Measurements from ENCODE around the gene PJVK.
"Not testable (repeated sequence)": the region's sequence is repeated elsewhere in the genome, so short reads cannot be mapped to it uniquely, and the experiment has no call there.

PJVK gene

DNA sequence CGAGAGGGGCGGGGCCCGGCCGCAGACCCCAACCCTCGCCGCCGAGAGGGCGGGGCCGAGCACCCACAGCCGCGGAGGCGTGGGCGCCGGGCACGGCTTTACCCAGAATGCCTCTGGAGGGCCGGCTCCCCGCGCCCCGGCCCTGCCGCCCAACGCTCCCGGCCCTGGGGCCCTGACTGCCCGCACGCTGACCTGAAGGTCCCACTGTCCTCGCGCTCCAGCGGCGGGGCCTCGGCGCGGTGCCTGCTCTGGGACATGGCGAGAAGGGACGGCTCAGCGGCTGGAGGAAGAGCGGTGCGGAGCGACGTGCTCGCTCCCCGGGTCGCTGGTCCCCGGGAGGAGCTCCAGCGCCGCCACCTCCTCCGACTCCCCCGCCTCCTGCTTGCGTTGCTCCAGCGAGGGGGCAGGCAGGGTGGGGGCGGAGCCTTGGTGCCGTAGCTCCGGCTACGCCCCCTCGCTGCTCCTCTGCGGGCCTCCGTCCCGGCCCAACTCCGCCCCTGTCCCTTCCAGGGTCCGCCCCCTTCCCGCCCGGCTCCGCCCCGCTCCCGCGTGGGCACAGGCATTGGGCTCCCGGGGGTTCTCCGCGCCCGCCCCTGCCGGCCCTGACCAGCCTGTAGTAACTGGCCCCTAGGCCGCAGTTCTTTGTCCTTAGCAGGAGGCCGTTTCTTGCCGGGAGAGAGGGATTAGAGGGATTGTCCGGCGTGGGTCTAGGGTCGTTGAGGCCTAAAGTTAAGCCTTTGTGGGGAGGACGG is at the start of gene PJVK, which contains the start of gene PRKRA:
Gene PJVK, plus strand, starts transcription at position 605 of the 752 bp plus-strand sequence. CDS start 2,032 bp downstream, outside the sequence.
Gene PRKRA, minus strand, starts transcription at position 402 of the 752 bp plus-strand sequence. Its CDS starts 145 bp downstream, at position 257.
- peak within 1 kb of the TSS; percentile 86 for H3K27ac ChIP-seq
- peak; percentile 78 for DNase-seq (ENCODE audit: low read depth, low spot score)

DNA sequence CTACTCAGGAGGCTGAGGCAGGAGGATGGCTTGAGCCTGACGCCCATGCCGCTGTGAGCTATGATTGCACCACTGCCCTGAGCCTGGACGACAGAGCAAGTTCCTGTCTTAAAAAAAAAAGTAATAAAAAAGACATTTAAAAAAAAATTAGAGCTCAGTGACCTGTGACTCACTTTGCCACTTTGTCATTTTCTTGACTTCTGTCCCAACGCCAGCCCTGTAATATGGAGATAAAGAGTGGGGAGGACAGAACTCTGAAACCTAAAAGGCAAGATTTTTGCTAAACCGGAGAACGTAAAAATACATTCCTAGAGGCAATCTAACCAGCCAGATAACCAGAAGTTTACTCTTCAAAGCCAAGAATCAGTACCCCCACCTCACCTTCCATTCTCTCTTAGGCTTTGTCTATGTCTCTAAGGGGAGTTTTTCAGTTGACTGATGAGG is 49.2 kb upstream of the PJVK start:
- DNase-seq (ENCODE audit: low read depth, low spot score), result no peak
- no peak overlapping the region for H3K27ac ChIP-seq

DNA sequence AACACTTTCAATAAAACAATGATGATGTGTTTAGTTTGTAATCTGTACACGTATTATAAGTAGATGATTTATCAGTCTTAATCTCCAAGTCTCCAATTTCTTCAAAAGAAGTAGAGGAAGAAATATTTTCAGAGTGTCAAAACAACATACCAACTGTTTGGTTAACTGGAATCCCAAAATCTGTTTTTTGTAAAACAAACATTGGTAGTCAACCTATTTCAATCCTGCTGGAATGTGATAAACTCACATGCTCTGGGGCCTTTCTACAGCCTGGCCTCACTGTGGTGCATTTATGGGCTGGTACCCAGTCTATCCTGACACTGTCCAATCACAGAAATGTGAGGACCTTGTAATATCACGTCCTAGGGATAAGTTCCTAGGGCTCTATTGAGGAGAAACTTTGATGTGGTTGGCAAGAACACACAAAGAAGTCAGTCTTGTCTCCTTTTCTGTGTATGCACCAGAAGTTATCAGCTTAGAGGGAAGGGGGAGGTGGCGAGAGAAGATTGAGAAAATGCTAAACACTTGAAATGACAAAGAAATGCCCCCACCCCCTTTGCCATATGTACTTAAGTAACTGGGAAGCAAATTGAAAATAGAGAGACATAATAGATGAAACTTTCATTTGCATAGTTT is 47.4 kb upstream of the PJVK start:
- DNase-seq (ENCODE audit: low read depth, low spot score), result no peak
- H3K27ac ChIP-seq, result no peak overlapping the region

- no peak for DNase-seq (ENCODE audit: low read depth, low spot score)
- no peak overlapping the region for H3K27ac ChIP-seq
Observed at GRCh38 chr2:178404368-178404767, 46.8 kb upstream of the PJVK start.

DNA sequence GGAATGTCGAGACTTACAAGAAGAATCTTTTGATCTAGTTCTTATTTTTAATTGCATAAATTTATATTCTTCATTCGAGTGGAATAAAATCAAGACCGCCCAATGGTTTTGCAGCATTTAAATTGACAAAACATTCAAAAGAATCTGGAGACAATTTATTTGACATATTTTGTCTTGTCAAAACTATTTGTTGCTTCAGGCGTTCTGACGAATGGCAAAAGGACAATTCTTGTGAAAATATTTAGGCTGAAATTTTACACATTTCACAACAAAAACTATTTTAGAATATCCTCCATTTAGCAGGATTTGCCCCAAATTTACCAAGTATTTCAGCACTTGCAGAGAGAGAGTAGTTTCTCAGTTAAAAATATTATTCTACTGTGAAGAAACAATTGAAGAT is 41.9 kb upstream of the PJVK start:
- no peak overlapping the region for H3K27ac ChIP-seq
- no peak for DNase-seq (ENCODE audit: low read depth, low spot score)

DNA sequence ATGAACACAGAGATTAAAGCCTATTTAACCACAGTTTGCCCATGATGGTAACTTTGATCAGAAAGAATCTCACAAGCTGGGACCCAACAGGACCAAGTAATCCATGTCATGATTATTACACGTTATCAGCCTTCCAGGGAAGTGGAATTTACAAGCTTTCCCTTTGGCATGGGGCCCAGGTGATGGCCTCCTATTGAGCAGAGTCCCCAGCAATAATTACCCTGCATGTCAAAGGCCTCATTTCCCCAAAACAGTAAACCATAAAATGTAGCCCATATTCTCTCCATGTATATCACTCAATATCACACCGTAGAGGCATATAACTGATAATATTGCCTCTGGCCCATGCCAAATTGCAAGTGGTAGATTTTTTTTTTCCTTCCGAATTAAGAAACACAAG is 39.1 kb upstream of the PJVK start:
- no peak overlapping the region for H3K27ac ChIP-seq
- DNase-seq (ENCODE audit: low read depth, low spot score), result no peak

DNA sequence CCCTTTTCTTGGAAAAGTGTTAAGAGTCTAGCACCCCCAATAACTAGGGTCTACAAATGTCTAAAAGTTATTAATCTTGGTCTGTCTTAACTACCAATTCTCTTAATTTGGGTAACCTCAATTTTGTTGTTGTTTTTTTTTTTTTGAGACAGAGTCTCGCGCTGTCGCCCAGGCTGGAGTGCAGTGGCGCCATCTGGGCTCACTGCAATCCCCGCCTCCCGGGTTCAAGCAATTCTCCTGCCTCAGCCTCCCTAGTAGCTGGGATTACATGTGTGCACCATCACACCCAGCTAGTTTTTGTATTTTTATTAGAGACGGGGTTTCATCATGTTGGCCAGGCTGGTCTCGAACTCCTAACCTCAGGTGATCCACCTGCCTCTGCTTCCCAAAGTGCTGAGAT is 38.7 kb upstream of the PJVK start:
- H3K27ac ChIP-seq; DNase-seq (ENCODE audit: low read depth, low spot score): not testable (repeated sequence)

DNA sequence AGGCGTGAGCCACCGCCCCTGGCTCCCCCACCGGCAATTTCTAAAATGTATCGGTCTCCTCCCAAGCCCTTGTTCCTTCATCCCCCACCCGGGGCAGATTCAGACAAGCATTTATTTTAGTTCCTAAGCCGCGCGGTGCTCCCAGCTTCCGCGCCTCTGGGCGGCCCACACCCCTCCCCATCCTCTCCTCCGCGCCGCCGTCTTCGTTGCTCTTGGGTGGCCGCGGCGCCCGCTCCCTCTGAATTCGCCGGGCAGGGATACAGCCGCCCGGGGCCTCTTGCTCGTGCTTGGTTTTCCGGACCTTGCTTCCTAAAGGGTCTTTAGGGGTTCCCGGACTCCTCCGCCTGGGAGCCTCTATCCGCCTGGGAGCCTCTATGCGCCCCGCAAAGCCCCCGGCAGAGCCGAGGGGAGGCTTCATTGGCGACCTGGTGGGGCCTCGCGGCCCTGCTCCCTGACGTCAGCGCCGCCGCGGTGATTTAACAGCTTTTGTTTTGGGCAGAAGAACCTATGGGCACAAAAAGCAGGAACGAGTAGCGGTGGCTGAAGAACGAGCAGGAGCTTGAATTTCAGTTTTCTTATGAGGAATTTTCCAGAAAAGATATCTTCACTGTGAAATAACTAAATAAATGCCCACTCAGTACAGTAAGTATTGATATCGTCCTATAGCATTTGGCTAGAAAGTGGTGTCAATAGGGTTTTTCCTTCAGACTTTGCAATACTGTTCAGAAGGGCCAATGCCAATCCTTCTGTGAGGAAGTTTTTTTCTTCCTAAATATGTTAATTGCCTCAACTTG is 37.5 kb upstream of the PJVK start:
- no peak for DNase-seq (ENCODE audit: low read depth, low spot score)
- peak overlapping the region; percentile 78 for H3K27ac ChIP-seq

DNA sequence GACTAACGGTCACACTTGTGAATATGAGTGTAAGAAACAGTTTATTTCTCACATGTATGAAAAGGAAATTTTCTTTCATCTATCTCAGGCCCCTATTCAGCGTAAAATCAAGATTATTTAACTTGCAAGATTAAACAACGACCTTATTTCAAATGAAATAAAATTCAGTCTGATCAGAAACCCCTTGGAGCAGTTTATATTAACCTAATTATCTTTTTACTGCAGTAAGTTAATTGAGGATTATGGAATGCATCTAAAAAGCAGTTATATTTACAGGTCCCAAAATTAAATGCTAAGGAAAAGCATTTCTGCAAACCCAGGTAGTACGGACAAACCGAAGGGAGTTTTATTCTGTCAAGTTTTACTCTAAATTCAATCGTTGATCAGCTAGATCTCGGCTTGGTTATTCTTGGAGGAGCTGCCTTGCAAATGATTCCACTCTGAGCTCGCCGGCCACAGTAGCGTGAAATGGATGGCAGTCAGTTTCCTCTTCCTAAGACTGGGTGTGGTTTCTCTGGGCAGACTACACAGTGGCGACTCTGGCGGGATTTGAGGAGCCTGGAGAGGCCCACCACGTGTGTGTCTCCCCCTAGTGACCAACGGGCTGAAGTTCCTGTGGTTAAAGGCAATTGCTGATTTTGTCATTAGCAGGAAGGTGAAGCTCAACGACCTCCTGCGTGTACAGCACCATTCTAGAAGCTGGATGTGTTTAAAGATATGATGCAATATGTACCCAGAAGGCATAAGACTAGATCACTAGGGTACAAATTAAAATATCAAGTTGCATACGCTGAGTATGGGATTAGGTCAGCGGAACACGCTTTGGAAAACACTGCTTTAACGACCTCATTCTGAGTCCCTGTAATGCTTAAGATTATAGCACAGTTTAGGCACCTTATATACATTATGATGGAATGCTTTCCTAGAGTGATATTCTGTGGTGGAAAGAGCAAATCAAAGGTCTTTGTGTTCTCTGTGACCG is 36.6 kb upstream of the PJVK start:
- H3K27ac ChIP-seq, result peak overlapping the region; percentile 78
- peak; percentile 66 for DNase-seq (ENCODE audit: low read depth, low spot score)

DNA sequence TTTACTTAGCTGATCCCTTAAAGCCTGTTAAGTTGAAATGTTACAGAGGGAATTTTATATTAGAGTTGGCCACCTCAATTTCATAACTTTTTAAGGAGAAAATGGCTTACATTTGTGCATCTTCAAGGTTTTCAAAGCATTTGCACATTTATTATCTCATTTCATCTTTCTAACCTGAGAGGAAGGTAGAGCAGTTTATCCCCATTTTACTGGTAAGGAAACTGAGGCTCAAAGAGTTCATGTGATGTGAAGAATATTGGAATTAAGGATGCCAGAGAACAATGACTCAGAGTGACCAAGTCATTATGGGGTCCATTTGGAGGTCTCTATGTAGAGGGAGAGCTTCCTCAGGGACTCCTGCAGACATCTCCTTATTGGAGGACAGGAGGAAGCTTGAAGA is 35.2 kb upstream of the PJVK start:
- DNase-seq (ENCODE audit: low read depth, low spot score), result no peak
- H3K27ac ChIP-seq, result no peak overlapping the region

DNA sequence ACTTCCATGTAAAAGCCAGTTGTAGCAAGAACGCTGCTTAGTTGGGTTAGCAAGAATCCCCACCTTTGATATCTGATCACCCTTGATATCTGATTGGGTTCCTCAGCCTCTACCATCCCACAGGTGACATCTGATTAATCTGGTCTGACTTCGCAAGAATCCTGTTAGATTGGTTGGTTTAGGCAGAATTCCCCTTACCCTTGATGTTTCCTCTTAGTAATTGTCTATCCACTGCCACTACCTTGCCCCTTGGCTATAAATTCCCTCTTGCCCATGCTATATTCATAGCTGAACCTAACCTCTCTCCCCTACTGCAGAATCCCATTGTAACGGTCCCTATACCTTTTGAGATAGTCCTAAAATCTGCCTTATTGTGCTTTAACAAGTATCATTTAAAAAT is 33.3 kb upstream of the PJVK start:
- DNase-seq (ENCODE audit: low read depth, low spot score), result no peak
- H3K27ac ChIP-seq, result peak overlapping the region; percentile 25

DNA sequence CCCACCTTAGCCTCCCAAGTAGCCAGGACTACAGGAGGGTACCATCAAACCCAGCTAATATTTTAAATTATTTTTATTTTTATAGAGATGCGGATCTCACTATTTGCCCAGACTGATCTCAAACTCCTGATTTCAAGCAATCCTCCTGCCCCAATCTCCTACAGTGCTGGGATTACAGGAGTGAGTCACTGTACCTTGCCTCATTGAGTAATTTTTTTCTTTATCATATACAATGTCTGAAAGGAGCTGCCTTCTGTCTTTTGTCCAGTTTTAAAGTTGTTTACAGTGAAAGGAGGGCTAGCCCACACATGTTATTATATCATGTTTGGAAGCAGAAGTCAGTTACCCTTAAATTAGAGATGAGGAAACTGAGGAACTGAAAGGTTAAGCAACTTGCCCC is 32.8 kb upstream of the PJVK start:
- DNase-seq (ENCODE audit: low read depth, low spot score), result no peak
- peak overlapping the region; percentile 25 for H3K27ac ChIP-seq

DNA sequence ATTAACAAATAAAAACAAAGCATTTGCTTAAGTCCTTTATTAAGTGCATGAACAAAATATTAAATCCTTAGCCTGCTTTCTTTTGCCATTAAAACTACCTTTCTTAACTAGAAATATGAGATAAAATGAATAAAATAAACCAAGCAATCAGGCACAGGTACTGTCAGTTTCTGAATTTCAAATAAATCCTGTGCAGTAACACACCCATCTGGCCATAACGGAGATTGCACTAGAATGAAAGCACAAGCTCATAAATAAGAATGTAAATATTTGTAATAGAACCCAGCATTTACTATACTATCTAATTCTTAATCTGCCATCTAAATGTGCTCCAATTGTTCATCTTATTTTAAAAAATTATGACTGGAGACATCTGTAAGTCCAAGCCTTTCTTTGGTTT is 32.1 kb upstream of the PJVK start:
- no peak for DNase-seq (ENCODE audit: low read depth, low spot score)
- H3K27ac ChIP-seq, result peak overlapping the region; percentile 25

DNA sequence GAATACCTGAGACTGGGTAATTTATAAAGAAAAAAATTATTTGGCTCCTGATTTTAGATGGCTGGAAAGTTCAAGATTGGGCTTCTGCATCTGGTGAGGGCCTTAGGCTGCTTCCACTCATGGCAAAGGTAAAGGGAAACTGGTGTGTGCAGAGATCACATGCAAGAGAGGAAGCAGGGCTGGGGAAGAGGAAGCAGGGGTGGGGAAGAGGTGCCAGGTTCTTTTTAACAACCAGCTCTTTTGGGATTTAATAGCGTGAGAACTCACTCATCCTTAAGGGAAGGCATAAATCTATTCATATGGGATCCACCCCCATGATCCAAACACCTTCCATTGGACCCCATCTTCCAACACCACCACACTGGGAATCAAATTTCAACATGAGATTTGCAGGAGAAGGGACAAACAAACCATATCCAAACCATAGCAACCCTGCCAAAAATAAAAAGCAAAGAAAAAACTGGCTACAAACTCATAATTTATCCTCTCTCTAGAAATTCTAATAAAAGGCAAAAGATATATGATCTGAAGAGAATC is 30.6 kb upstream of the PJVK start:
- no peak for DNase-seq (ENCODE audit: low read depth, low spot score)
- H3K27ac ChIP-seq, result no peak overlapping the region

DNA sequence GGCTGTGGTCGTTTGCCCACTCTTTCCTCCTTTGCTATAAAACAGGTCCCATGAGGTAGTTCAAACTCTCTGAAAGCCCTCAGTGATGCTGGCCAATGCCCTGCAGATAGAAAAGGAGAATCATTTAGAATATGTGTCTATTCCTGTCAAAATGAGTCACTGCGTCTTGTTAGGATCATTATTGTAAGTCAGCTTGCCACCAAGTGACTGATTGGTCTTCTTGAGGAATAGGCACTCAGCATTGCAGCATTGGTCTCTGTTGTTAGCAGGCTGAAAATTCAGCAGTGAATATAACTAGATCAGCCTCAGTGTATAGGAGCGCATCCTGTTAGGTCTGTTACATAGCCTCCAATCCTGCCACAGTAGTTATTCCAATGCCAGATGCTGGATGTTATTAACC is 29.1 kb upstream of the PJVK start:
- H3K27ac ChIP-seq, result no peak overlapping the region
- DNase-seq (ENCODE audit: low read depth, low spot score), result no peak

DNA sequence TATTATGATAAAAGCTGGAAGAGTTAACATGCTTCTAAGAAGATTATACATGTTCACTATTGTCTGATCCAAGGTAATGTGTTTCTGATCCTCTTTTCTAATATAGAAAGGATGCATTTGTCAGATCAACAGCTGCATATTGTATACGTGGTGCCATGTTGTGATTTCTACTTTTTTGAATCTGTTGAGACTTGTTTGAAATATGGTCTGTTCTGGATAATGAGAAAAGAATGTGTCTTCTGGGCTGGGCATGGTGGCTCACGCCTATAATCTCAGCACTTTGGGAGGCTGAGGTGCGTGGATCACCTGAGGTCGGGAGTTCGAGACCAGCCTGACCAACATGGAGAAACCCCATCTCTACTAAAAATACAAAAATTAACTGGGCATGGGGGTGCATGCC is 27.4 kb upstream of the PJVK start:
- DNase-seq (ENCODE audit: low read depth, low spot score), result not testable (repeated sequence)

DNA sequence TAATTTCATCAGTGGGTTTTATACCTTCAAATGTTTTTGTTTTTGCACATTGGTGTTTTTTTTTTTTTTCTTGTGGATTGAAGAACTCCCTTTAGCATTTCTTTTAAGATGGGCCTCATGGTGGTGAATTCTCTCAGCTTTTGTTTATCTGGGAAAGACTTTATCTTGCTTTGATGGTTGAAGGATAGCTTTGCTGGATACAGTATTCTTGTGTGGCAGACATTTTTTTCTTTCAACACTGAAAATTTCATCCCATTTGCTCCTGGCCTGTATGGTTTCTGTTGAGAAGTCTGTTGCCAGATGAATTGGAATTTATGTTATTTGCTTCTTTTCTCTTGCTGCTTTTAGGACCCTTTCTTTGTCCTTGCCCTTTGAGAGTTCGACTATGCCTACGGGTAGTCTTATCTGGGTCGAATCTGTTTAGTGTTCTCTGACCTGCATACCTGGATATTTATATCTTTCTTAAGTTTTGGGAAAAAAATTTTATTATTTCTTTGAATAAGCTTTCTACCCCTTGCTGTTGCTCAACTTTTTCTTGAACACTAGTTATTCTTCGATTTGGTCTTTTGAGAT is 25.8 kb upstream of the PJVK start:
- H3K27ac ChIP-seq, result no peak overlapping the region
- DNase-seq (ENCODE audit: low read depth, low spot score), result no peak

More for the DNA sequence above, 27.4 kb upstream of the PJVK start:
- not testable (repeated sequence) for H3K27ac ChIP-seq

DNA sequence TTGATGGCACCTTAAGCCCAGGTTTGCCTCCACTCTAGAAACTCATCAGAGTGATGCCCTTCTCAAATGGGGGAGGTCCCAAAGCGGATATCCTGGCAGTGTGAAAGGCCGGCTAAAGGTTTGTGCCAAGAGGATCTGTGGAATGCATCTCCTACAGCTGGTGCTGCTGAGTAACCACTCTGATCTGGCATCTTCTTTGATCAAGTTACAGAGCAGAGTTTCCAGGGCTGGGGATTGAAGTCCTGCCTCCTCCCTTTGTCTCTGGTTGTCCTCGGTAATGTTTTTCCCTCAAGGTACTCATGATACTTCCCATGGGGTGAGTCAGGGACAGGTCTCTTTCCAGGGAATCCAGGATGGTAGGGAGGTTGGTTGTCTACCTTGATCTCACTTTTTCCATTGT is 24.8 kb upstream of the PJVK start:
- no peak for DNase-seq (ENCODE audit: low read depth, low spot score)
- no peak overlapping the region for H3K27ac ChIP-seq

GRCh38 chr2:178427458-178427857 is 23.7 kb upstream of the PJVK start:
- no peak overlapping the region for H3K27ac ChIP-seq

More at GRCh38 chr2:178427458-178427857, 23.7 kb upstream of the PJVK start:
- no peak for DNase-seq (ENCODE audit: low read depth, low spot score)
